ENCODE data around the gene WBP11. TPM values are rescaled to one million over a fixed set of nuclear protein-coding genes. Genes with fewer than 3 reads are reported as not detected.

Gene WBP11
- total and polyA plus RNA-seq, 9 of the 15 experiments (the other 6 are each of a cell fraction or from before 2014, with no cell fraction given) = 7.7 to 60.8 (median 24.6) TPM

DNA sequence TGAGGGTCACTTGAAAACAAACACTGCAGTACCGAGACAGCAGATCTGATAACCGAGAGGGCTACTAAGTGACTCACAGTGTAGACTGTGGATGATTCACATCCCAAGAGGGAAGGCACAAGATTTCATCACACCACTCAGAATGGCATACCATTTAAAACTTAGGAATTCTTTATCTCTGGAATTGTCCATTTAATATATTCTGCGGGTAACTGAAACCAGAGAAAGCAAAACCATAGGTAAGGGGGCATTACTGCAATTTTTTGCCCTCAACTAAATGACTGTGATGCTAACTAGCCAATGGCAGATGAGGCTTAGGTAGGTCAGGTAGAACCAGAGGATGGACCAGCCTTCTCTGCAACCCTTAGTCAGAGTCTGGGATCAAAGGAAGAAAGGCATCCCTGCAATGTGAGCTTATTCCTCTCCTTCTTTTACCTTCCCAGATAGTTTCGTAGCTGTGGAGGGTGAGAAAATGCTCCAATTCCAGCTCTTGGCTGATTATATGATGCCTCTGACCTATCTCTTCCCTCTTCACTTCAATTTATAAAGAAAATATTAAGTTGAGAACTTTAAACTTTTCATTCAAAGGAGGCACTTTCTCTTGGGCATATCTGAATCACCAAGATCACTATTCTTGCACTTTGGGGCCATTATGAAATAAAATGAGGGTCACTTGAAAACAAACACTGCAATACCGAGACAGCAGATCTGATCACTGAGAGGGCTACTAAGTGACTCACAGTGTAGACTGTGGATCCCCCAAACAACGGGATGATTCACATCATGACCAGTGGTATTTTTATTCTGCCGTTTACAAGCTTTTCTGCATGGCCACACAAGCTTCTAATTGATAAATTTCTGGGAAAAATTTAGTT lies 33.3 kb upstream of the WBP11 start (continued):
- TF ChIP-seq RBM17 (IDR thresholded peaks at IDR 0.05; ENCODE audit: borderline replicate concordance, low read depth, low read length) (no peak), PTRF (tag; IDR thresholded peaks at IDR 0.05) (no peak), ZBED1 (IDR thresholded peaks at IDR 0.05) (no peak), ZBTB7A (IDR thresholded peaks at IDR 0.05; ENCODE audit: borderline replicate concordance, control insufficient read depth, low read depth, low read length) (no peak), SMAD3 (CRISPR knock-in tag; conservative IDR thresholded peaks at IDR 0.05) (no peak), HLTF (IDR thresholded peaks at IDR 0.05) (no peak), EZH2 (IDR thresholded peaks at IDR 0.05; ENCODE audit: borderline replicate concordance, low read depth, low read length) (no peak), ZNF232 (CRISPR knock-in tag; IDR thresholded peaks at IDR 0.05) (no peak), ZKSCAN8 (CRISPR knock-in tag; IDR thresholded peaks at IDR 0.05) (no peak), HDAC1 (IDR thresholded peaks at IDR 0.05) (no peak), TRIM24 (IDR thresholded peaks at IDR 0.05) (peak; percentile 19 to 29; a peak in 1 of 4 replicates), MYC (IDR thresholded peaks at IDR 0.05; ENCODE audit: low read depth, low read length) (no peak), MYC (CRISPR knock-in tag; IDR thresholded peaks at IDR 0.05; ENCODE audit: borderline replicate concordance, low read depth) (no peak), HNRNPL (IDR thresholded peaks at IDR 0.05; ENCODE audit: low read depth, low read length) (no peak)
- TF ChIP-seq, protein P1, sequence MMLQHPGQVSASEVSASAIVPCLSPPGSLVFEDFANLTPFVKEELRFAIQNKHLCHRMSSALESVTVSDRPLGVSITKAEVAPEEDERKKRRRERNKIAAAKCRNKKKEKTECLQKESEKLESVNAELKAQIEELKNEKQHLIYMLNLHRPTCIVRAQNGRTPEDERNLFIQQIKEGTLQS (IDR thresholded peaks at IDR 0.05) = peak; percentile 89
- TF ChIP-seq, protein P1 (CRISPR knock-in tag; conservative IDR thresholded peaks at IDR 0.05) = no peak
- TF ChIP-seq, protein P2, sequence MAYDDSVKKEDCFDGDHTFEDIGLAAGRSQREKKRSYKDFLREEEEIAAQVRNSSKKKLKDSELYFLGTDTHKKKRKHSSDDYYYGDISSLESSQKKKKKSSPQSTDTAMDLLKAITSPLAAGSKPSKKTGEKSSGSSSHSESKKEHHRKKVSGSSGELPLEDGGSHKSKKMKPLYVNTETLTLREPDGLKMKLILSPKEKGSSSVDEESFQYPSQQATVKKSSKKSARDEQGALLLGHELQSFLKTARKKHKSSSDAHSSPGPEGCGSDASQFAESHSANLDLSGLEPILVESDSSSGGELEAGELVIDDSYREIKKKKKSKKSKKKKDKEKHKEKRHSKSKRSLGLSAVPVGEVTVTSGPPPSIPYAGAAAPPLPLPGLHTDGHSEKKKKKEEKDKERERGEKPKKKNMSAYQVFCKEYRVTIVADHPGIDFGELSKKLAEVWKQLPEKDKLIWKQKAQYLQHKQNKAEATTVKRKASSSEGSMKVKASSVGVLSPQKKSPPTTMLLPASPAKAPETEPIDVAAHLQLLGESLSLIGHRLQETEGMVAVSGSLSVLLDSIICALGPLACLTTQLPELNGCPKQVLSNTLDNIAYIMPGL (CRISPR knock-in tag; IDR thresholded peaks at IDR 0.05) = no peak
- TF ChIP-seq, protein P3, sequence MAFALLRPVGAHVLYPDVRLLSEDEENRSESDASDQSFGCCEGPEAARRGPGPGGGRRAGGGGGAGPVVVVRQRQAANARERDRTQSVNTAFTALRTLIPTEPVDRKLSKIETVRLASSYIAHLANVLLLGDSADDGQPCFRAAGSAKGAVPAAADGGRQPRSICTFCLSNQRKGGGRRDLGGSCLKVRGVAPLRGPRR (CRISPR knock-in tag; IDR thresholded peaks at IDR 0.05) = no peak
- TF ChIP-seq, protein P4, sequence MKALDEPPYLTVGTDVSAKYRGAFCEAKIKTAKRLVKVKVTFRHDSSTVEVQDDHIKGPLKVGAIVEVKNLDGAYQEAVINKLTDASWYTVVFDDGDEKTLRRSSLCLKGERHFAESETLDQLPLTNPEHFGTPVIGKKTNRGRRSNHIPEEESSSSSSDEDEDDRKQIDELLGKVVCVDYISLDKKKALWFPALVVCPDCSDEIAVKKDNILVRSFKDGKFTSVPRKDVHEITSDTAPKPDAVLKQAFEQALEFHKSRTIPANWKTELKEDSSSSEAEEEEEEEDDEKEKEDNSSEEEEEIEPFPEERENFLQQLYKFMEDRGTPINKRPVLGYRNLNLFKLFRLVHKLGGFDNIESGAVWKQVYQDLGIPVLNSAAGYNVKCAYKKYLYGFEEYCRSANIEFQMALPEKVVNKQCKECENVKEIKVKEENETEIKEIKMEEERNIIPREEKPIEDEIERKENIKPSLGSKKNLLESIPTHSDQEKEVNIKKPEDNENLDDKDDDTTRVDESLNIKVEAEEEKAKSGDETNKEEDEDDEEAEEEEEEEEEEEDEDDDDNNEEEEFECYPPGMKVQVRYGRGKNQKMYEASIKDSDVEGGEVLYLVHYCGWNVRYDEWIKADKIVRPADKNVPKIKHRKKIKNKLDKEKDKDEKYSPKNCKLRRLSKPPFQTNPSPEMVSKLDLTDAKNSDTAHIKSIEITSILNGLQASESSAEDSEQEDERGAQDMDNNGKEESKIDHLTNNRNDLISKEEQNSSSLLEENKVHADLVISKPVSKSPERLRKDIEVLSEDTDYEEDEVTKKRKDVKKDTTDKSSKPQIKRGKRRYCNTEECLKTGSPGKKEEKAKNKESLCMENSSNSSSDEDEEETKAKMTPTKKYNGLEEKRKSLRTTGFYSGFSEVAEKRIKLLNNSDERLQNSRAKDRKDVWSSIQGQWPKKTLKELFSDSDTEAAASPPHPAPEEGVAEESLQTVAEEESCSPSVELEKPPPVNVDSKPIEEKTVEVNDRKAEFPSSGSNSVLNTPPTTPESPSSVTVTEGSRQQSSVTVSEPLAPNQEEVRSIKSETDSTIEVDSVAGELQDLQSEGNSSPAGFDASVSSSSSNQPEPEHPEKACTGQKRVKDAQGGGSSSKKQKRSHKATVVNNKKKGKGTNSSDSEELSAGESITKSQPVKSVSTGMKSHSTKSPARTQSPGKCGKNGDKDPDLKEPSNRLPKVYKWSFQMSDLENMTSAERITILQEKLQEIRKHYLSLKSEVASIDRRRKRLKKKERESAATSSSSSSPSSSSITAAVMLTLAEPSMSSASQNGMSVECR (CRISPR knock-in tag; IDR thresholded peaks at IDR 0.05) = no peak
